Measurements from ENCODE around the gene NRF1. TPM values are rescaled to one million over a fixed set of nuclear protein-coding genes. Genes with fewer than 3 reads are reported as not detected.
A peak's percentile ranks its signal among the peaks of the same experiment; 100 is the strongest.

Gene NRF1
- total and polyA plus RNA-seq, 2 of the 8 experiments (the other 6 are each of a cell fraction or from before 2014, with no cell fraction given) = 18.2 to 21.4 TPM

- Histone ChIP-seq H3K9ac (replicated peaks in 1 of 4; ENCODE audit: extremely low read depth in 1 of 4, low read depth in 3 of 4, low read length in 3 of 4) (peak overlapping the region in 1 of 4 experiments; percentile 4; a peak in 1 of 7 replicates), H3K4me1 (replicated peaks in 1 of 4; ENCODE audit: control insufficient read depth in 3 of 4, insufficient read depth in 4 of 4, low read length in 3 of 4) (peaks cover 5 to 9% (median 9%) of the 10 kb centered on the region in 4 experiments; a peak in 6 of 7 replicates), H3K27me3 (replicated peaks in 1 of 4; ENCODE audit: control insufficient read depth in 3 of 4, extremely low read depth in 1 of 4, insufficient read depth in 3 of 4, low read length in 3 of 4) (no peaks in the 10 kb centered on the region), H2BK15ac (ENCODE audit: low read length) (no peak overlapping the region), H3K23ac (ENCODE audit: insufficient read length) (no peak overlapping the region), H3K56ac (replicated peaks; ENCODE audit: insufficient read length, low read depth, low read length) (peak overlapping the region; percentile 24), H3K23me2 (ENCODE audit: low read depth, low read length) (no peaks in the 10 kb centered on the region), H2BK120ac (replicated peaks; ENCODE audit: low read depth, low read length) (no peak overlapping the region), H3K4ac (replicated peaks; ENCODE audit: insufficient read length, low read depth, low read length) (no peak overlapping the region), H2BK12ac (ENCODE audit: low read depth, low read length) (no peak overlapping the region), H2BK20ac (ENCODE audit: low read length) (no peak overlapping the region), H3K36me3 (ENCODE audit: control insufficient read depth in 2 of 4, insufficient read depth in 4 of 4, low read length in 3 of 4) (no peaks in the 10 kb centered on the region), H3K4me2 (ENCODE audit: insufficient read depth in 1 of 2, low read depth in 2 of 2, low read length in 2 of 2) (peak overlapping the region; percentile 59 to 60), H2AK5ac (ENCODE audit: low read depth, low read length) (no peak overlapping the region), H2AFZ (ENCODE audit: low read length) (no peak overlapping the region), H4K8ac (ENCODE audit: extremely low read depth, insufficient read depth, low read length) (no peak overlapping the region), H4K20me1 (replicated peaks in 1 of 2; ENCODE audit: control insufficient read depth in 1 of 2, insufficient read depth in 2 of 2, low read length in 2 of 2) (peaks cover 0 to 5% of the 10 kb centered on the region in 2 experiments), H3K4me3 (ENCODE audit: extremely low read depth in 1 of 4, insufficient read depth in 2 of 4, low read depth in 3 of 4, low read length in 4 of 4) (peak overlapping the region in 3 of 4 experiments; percentile 9 to 38 (median 17); a peak in 2 of 8 replicates), H2BK5ac (ENCODE audit: low read depth, low read length) (peak overlapping the region; percentile 41; the same call in 1 of the 2 replicates), H3K18ac (ENCODE audit: extremely low read depth, low read length) (peak overlapping the region; percentile 71; the same call in 1 of the 2 replicates), H4K91ac (replicated peaks; ENCODE audit: insufficient read length, low read length) (no peak overlapping the region), H3K79me2 (ENCODE audit: control insufficient read depth in 1 of 2, insufficient read depth in 2 of 2, low read length in 2 of 2) (peaks cover 0 to 26% of the 10 kb centered on the region in 2 experiments; a peak in 2 of 4 replicates), H3K9me3 (ENCODE audit: insufficient read depth in 2 of 2, low read depth in 1 of 2, low read length in 1 of 2) (no peaks in the 10 kb centered on the region), H3K14ac (ENCODE audit: insufficient read length) (no peak overlapping the region), H3K27ac (ENCODE audit: low read depth, low read length) (peak overlapping the region; percentile 50; the same call in 1 of the 2 replicates), H4K5ac (ENCODE audit: insufficient read length, low read depth, low read length) (peak overlapping the region; percentile 67), H3K79me1 (ENCODE audit: low read depth, low read length) (no peaks in the 10 kb centered on the region; the same call in 1 of the 2 replicates)
- DNase-seq (ENCODE audit: low read depth in 1 of 2, low spot score in 2 of 2) (no peak), FAIRE-seq (peak; percentile 82)
- CTCF ChIA-PET (ENCODE audit: partially characterized antibody) = interaction anchor here (0.7 to 2.5 kb wide), 5 partner anchors 11 to 179 kb away, joined by 3 to 9 read pairs (median 3); no protein-coding TSS in a partner anchor
- POLR2A ChIA-PET (ENCODE audit: partially characterized antibody) = interaction anchor here (0.5 to 1.6 kb wide), 4 partner anchors 24 to 190 kb away, joined by 3 to 8 read pairs (median 4); partner anchors contain the start of gene NRF1
- 71% methylated on average over 4 of the region's 4 CpGs; no CpG with 5 or more reads in 1 of the 2 experiments for WGBS, 2 experiments (ENCODE audit: extremely low coverage in 1 of 2, insufficient coverage in 1 of 2, insufficient read length in 1 of 2, insufficient replicate concordance in 2 of 2, low coverage in 1 of 2, low lambda C conversion rate in 2 of 2, missing lambda C conversion rate in 1 of 2)
- no peak for TF ChIP-seq HDAC6 (IDR thresholded peaks at IDR 0.05; ENCODE audit: low read depth, low read length)
- no peak for TF ChIP-seq RNF2 (IDR thresholded peaks at IDR 0.05; ENCODE audit: borderline replicate concordance, low read depth, low read length, missing control alignments, poor library complexity, severe bottlenecking)
- TF ChIP-seq SRF (IDR thresholded peaks at IDR 0.05; ENCODE audit: low read depth, low read length) = no peak
- TF ChIP-seq SP1 (IDR thresholded peaks at IDR 0.05; ENCODE audit: low read depth, low read length) = peak; percentile 64; the same call in 1 of the 2 replicates
- no peak for TF ChIP-seq CHD1 (IDR thresholded peaks at IDR 0.05; ENCODE audit: low read depth, low read length)
- no peak for TF ChIP-seq SP4 (IDR thresholded peaks at IDR 0.05; ENCODE audit: low read length)
- 0 out of 4 replicates have a peak, but pooled peaks of 1 of the 2 experiments have one; percentile 33 for TF ChIP-seq SIN3A (conservative IDR thresholded peaks at IDR 0.05 in 1 of 2, IDR thresholded peaks at IDR 0.05 in 1 of 2; ENCODE audit: low read depth in 1 of 2, low read length in 2 of 2)
- no peak for TF ChIP-seq SIX5 (IDR thresholded peaks at IDR 0.05; ENCODE audit: low read depth, low read length)
- 0 out of 2 replicates have a peak, but pooled peaks have one; percentile 35 for TF ChIP-seq TCF12 (IDR thresholded peaks at IDR 0.05; ENCODE audit: low read depth, low read length)
- no peak for TF ChIP-seq KDM1A (IDR thresholded peaks at IDR 0.05; ENCODE audit: borderline replicate concordance, low read length)
- no peak for TF ChIP-seq PHF8 (conservative IDR thresholded peaks at IDR 0.05; ENCODE audit: low read depth, low read length)
- no peak for TF ChIP-seq RXRA (IDR thresholded peaks at IDR 0.05; ENCODE audit: insufficient read depth, low read depth, low read length)
Measured at GRCh38 chr7:129646369-129647021, 35.0 kb downstream of the NRF1 start.
